ENCODE results near the gene APOBEC4.
"Not testable (repeated sequence)": the region's sequence is repeated elsewhere in the genome, so short reads cannot be mapped to it uniquely, and the experiment has no call there.

The APOBEC4 gene

DNA sequence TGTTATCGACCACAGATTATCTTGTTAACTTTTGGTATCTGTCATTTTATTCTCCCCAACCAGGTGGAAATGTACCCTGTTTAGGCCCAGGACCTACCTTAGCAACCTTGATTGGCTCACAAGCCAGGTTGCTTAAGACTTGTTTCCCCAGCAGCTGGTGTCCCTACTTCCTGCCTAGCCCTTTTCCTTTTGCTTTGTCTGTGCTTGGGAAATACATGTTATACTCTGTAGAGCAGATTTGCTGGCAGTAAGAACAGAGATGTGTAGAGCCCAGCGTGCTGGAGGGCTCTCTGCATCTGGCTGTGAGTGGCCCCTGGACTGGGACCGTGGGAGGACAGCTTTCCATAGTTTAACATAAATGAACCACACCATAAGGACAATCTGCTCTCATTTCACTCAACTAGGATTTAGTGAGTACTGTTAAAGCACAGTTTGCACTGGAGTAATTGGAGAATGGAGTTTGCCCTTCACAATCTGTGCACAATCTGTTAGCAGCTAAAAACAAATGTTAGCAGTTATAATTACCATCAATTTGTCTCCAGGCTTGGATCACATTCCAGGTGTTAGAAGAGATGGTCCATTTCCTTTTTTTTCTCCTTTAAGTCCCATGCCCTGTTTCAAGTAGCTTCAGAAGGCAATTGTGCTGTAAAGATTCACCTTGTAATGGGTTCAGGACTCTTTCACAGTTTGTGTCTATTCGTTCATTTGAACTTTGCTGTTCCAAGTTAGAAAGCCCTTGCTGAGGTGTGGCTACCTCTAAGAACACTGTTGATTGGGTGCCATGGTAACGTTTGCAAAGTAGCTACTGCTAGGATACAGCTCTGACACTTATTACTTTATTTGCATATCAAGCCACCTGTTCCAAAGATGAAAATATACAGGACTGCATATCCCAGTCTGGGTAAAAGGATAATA is at the start of gene APOBEC4:
APOBEC4 (minus strand) TSS at position 770 of the 915 bp plus-strand sequence. CDS start 4,535 bp downstream, outside the sequence.
- DNase-seq, result no peak

DNA sequence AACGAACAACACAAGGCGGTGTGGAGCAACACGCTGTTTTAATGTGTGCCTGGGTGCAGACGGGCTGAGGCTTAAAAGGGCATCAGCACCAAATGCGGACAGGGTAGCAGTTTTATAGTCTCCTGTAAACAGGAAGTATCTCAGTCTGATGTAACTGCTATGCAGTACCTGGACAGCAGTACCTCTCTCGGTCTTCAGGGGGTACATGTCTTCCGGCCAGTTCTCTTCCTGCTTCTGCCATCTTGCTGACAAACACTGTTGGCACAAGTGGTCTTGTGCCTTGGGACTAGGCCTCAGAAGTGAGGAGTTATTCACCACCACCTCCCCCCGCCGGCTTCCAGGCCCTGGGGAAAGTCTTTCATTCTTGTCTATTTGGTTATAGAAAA is 49.7 kb upstream of the APOBEC4 start:
- DNase-seq, result no peak

DNA sequence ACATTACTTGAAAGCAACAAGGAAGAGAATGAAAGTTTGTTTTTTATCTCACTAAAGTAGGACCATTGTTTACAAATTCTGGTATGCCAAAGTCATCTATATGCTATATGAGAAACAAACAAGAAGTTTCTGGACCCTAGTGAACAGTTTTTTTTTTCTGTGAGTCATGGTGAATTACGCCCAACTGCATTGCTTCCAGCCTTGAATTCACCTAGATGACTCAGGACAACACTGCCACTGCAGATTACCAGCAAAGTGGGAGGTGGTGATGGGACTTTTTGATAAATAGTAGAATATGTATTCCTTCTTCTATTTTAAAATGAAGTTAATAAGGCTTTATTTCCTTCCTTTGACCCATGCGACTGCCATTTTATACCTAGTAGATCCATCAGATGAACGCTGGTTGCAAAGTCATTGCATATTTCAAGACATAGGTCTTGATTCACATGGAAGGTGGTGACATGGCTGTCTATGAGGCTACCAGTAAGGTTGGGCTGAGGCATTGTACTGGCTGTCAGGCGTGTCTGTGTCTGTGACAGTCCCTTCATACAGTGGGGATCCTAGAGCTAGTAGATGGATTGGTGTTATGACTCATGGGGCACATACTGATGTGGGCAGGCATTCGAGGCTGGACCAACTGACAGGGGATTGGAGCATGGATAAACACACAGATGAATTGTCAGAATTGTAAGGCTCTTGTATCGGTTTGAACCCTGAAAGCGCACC is 49.1 kb upstream of the APOBEC4 start:
- no peak for DNase-seq

DNA sequence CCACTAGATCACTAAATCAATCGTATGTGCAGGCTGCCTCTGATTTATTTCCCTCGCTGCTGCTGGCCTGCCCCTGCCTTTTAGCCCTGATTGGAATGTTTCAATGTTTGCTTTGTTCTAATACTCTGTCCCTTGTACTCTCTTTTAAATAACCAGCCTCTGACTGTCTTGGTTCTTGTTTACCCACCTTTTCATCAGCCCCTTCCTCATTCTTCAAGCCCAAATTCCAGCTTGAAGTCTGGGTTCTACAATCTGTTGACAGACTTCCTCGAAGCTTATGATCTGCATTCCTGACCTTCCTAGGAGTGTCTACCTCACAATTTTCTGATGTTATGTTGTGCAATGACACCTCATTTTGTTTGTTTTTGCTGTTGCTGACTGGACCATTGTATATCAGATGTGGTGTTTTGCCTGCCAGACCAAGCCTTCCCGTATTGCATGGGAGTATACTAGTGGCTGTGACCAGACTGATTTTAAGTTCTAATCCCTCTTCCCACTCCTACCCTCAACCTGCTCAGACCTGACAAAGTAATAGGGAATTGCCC is 46.6 kb upstream of the APOBEC4 start:
- no peak for DNase-seq

GRCh38 chr1:183697814-183698590 is 44.9 kb upstream of the APOBEC4 start:
- DNase-seq, result no peak

- DNase-seq, result no peak
Measured at GRCh38 chr1:183696981-183697380, 43.9 kb upstream of the APOBEC4 start.

DNA sequence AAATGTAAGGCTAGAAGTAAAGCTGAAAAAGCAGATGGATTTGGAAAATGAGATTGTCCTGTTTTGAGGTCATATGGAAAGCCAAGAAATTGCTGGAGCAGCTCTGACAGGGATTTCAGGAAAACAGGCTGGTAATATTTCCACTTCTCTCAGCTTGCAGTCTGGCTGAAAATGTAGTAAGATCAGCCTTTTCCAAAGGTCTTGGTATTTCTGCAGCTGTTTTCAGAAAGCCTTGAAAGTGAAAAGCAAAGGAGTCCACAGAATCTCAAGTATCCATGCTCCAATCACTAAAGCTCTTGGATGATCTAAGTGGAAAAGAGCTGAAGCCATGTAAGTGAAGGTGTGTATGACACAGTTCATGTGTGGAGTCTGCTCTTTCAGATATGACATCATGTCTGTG is 41.6 kb upstream of the APOBEC4 start:
- DNase-seq, result no peak

- no peak for DNase-seq
Measured at GRCh38 chr1:183694066-183694465, 41.0 kb upstream of the APOBEC4 start.

DNA sequence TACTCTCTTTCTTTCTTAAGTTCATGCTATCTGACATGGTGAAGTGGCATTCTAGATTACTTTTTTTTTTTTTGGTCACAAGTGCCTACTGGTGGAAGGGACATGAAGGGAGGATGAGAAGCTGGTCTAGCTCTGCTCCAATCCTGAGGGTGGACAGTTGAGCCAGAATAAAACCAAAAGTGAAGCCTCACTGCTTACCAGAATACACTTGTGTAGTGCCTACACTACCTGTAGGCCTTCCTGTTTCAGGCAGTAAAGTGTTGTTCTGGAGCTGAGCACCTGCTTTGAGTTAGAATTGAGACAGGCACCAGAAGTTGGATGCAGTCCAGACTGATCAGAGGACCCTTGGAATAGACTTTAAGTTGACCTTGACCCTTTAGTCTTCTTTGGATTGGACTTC is 40.4 kb upstream of the APOBEC4 start:
- DNase-seq, result no peak

- DNase-seq, result no peak
Measured at GRCh38 chr1:183689762-183690204, 36.7 kb upstream of the APOBEC4 start.

GRCh38 chr1:183688341-183689060 is 35.4 kb upstream of the APOBEC4 start:
- no peak for DNase-seq

- no peak for DNase-seq
Measured at GRCh38 chr1:183687546-183688304, 34.6 kb upstream of the APOBEC4 start.

DNA sequence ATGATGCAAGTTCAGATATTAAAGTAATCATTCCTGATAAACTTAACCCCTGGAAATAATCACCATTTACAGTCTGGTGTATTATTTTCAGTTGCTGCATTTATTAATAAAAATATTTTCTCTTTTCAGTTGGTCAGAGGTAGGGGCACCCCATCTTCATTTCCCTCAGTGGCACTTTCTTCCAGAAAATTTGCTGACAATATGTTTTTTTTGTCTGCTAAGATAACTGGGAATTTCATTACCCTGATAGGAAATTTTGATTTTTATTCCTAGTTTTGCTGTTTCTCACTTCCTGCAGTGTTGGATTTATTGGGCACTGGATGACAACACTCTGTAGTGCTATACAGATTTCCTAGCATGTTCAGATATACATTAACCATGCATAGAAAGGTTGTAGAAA is 33.1 kb upstream of the APOBEC4 start:
- DNase-seq, result no peak

GRCh38 chr1:183685112-183685713 is 32.1 kb upstream of the APOBEC4 start:
- no peak for DNase-seq

DNA sequence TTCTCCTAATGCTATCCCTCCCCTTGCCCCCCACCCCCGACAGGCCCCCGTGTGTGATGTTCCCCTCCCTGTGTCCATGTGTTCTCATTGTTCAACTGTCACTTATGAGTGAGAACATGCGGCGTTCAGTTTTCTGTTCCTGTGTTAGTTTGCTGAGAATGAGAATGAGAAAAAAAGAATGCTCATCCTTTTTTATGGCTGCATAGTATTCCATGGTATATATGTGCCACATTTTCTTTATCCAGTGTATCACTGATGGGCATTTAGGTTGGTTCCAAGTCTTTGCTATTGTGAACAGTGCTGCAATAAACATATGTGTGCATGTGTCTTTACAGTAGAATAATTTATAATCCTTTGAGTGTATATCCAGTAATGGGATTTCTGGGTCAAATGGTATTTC is 26.2 kb upstream of the APOBEC4 start:
- not testable (repeated sequence) for DNase-seq

- DNase-seq, result no peak
Measured at GRCh38 chr1:183678819-183679218, 25.7 kb upstream of the APOBEC4 start.

GRCh38 chr1:183676586-183677189 is 23.6 kb upstream of the APOBEC4 start:
- no peak for DNase-seq

DNA sequence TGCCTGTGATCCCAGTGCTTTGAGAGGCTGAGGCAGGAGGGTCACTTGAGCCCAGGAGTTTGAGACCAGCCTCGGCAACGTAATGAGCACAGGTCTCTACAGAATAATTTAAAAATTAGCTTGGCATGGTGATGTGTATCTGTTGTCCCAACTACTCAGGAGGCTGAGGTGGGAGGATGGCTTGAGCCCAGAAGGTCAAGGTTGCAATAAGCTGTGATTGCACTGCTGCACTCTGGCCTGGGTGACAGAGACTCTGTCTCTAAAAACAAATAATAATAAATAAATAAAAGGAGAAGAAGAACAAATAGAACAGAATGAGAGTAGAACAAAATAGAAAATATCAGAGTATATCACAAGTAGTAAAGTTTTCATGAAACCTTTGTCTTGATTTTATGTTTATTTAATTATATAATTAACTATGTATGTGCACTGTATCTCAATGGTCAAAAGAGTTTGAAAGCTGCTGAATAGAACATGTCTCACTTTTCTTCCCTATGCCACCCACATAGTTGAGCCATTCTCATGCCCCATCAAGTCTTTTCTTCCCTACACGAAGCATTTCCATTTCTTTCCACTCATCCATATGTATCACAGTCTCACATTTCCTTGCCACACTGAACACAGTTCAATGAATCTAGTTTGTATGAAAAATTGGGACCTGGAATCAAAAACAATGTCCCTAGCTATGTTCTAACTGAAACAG is 22.9 kb upstream of the APOBEC4 start:
- no peak for DNase-seq

DNA sequence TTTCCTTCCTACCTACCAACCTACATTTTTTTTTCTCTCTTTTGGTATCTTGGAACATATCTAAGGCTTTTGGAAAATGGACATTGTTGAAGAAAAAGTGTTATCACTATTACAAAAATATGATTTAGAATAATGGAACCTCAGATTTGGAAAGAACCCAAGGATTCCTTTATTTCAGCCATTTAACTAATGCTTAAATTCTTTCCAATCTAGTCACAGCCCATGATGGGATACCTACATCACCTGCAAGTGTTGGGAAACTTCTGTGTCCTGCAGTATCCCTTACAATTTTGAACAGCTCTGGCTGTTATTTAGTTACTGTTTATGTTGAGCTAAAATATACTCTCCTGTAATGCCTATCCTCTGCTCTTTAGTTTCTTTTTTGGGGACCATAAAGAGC is 22.3 kb upstream of the APOBEC4 start:
- DNase-seq, result no peak

GRCh38 chr1:183674886-183675285 is 21.8 kb upstream of the APOBEC4 start:
- DNase-seq, result no peak
